ENCODE data around the gene NR4A2. TPM values are rescaled to one million over a fixed set of nuclear protein-coding genes. Genes with fewer than 3 reads are reported as not detected.
"Not testable (repeated sequence)": the region's sequence is repeated elsewhere in the genome, so short reads cannot be mapped to it uniquely, and the experiment has no call there.

The NR4A2 gene
- total RNA-seq, 1 donor from 2014 or later, result 5.5 TPM

- intact Hi-C loops (cut with micrococcal nuclease), result loop anchor here (10.0 kb wide), 1 partner anchor 941 kb away; no protein-coding TSS in a partner anchor
These were observed 8.8 kb downstream of the NR4A2 start for GRCh38 chr2:156323754-156324153.

GRCh38 chr2:156322686-156323231 lies 9.8 kb downstream of the NR4A2 start:
- intact Hi-C loops (cut with micrococcal nuclease), result loop anchor here (1.0 to 10.0 kb wide), 2 partner anchors 10 to 942 kb away; partner anchors contain the start of gene NR4A2

DNA sequence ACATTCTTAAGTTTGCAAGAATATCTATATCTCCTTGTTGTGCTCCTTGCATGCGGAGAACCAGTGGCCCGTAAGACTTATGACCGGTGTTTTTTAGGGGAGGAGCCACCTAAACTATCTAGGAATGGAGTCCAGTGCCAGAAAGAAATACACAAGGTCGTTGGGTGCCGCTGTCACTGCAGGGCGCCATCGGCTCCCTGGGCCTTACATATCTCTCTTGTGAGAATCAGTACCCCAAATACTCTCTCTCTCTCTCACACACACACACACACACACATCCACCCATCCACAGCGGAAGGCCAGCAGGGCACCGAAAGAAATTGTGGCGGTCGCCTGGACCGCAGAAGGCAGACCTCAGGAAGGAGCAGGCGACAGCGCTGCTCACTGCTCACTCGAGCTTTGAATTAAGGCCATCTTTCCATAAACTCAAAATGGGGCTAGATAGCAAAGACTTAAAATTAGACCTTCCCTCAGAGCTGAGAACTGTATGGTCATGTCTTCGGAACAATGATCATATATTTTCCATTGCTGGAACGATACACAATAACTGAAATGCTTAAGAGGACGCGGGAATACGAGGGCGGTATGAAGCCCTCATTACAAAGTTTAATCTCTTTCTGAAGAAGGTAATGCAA lies 10.4 kb downstream of the NR4A2 start:
- intact Hi-C loops (cut with micrococcal nuclease), result loop anchor here (1.0 to 10.0 kb wide), 2 partner anchors 10 to 943 kb away; partner anchors contain the start of gene NR4A2

GRCh38 chr2:156321243-156321904 lies 11.1 kb downstream of the NR4A2 start:
- intact Hi-C loops (cut with micrococcal nuclease), result loop anchor here (10.0 kb wide), 1 partner anchor 943 kb away; no protein-coding TSS in a partner anchor

DNA sequence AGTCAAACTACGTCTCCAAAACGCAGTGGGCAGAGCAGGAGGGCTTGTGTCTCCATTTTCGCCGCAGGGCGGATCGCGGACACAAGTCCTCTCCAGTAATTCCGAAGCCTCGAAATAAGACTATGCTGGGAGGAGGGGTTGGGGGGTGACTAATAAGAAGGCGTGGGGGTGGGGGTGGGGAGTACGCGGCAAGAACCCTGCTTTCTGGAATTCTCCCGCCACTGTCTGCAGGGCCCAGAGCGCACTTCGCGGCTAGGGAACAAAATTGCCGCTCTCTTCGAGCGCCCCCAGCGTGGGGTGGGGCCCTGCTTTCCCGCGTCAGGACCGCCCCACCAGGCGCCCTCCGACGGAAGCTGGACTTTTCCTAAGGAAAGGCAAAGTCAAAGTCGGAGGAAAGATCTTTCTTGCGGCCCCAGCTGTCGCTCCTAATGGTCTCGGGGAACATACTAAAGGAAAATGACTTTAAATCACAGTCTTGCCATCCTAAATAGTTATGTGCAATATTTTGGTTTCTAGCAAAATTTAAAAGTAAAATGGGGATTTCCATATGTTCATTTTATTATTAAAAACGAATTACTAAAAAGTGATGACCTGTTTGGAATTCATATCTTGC lies 11.9 kb downstream of the NR4A2 start:
- intact Hi-C loops (cut with micrococcal nuclease), result loop anchor here (10.0 kb wide), 1 partner anchor 944 kb away; no protein-coding TSS in a partner anchor

DNA sequence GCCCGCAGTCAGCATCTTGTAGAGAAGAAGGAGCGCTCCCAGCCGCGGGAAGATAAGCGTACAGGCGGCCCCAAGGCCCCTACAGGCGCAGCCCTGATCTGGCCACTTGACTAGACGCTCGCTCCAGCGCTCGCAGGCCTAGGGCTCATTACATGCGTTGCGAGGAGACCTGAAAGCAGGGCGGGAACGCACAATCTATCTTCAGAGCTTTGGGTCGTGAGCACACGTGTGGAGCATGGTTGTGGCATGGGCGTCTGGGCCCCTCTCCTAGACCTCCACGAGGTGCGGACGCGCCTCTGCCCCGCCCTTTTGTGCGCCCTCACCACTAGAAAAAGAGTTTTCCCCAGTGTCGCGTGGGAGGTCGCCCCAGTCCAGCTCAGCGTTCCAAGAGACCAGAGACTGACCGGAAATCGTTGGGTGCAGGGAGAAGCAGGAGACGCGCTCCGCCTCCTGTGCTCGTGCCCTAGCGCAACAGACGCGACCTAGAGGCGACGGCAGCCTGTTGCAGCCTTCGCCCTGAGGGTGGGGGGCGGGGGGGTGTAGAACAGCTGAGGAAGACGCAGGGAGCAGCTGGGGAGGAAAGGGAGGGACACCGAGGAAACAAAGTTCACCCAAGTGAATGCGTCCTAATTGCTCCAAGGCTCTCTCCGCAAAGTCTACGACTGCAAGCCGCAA lies 12.6 kb downstream of the NR4A2 start:
- intact Hi-C loops (cut with micrococcal nuclease), result loop anchor here (10.0 kb wide), 1 partner anchor 945 kb away; no protein-coding TSS in a partner anchor

DNA sequence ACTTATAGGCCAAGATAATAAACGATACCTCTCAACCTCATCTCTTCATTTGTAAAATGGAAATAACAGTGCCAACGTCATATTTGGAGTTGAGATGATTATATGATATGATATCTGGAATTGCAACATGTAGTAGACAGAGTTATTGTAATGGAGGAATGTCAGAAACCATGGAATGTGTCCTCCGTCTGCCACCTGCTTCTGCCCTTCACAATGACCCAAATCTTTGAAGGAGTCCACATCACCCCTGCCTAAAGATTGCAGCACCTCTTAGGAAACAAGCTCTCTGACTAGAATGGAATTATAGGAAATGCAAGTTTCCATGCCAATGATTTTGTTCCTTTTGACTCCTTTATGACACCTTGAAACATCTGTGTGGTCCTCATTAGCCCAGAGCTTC lies 14.9 kb downstream of the NR4A2 start:
- intact Hi-C loops (cut with micrococcal nuclease), result no loop called here

DNA sequence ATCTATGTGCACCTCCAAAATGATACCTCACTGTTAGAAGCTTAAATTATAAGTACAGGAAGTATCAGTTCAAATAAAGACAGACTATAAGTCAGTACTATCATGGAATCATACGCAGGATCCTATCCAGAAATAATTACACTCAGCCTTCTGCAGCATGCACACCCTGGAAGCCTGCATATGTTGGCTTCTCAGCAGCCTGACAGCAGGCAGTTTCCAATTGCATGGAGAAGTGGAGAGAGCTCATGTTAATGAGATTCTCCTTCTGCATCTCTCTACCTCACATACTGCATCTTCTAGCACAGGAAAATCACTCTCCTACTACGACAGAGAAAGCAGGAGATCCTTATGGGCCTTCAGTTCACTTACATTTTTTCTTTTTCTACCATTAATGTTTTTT lies 20.5 kb downstream of the NR4A2 start:
- intact Hi-C loops (cut with micrococcal nuclease), result no loop called here

DNA sequence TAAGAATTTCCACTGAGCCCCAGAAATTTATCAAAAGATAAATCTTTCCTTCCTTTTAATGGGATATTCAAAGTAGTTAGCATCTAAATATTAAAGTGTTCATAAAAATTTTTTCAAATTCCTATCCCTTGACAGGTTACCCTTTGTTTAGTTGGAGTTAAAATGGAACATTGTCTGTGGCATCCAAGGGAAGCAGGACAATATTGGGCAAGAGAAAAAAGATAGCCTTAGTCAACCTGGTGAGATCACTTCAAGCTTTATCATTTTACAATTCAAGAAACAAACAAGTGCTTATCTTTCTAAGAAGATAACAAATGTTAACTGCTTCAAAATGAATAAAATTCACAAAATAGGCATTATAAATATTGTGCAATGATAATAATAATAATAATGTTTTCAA lies 21.7 kb downstream of the NR4A2 start:
- intact Hi-C loops (cut with micrococcal nuclease), result no loop called here

DNA sequence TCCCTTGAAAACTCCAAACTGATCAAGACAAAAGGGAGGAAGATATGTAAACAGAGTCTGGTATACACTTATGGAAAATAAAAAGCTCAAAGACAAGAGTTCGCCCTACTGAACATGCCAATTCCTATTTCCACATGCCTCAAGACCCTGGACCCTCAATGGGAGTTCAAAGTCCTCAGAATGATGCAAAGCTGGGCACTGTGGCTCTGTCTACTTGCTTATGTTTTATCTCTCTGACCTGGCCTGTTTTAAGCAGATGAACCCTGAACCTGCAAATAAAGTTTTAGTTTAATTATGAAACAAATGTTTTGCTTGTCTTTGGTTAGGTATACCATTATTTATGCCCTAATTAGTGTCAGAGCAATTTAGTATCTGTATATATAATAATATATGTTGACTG lies 22.6 kb downstream of the NR4A2 start:
- intact Hi-C loops (cut with micrococcal nuclease), result no loop called here

GRCh38 chr2:156309167-156309566 lies 23.4 kb downstream of the NR4A2 start:
- intact Hi-C loops (cut with micrococcal nuclease), result no loop called here

- intact Hi-C loops (cut with micrococcal nuclease), result no loop called here
These were observed 25.7 kb downstream of the NR4A2 start for GRCh38 chr2:156306821-156307220.

DNA sequence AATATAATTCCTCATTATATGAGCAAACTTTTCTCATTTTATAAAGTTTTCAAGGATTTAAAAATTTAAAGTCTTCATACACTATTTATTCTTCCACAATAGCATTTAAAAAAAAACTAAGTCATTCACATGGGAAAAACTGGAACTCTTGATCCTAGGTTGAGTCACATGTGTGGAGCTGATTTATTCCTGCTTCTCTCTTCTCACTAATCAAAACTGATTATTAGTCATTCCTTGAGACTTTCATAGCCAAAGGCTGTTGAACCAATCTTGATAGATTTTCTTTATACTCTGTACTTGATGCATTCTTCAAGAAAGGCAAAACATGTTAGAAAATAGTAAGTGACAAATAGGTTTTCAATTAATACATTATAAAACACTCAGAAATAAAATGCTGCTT lies 27.4 kb downstream of the NR4A2 start:
- intact Hi-C loops (cut with micrococcal nuclease), result no loop called here

DNA sequence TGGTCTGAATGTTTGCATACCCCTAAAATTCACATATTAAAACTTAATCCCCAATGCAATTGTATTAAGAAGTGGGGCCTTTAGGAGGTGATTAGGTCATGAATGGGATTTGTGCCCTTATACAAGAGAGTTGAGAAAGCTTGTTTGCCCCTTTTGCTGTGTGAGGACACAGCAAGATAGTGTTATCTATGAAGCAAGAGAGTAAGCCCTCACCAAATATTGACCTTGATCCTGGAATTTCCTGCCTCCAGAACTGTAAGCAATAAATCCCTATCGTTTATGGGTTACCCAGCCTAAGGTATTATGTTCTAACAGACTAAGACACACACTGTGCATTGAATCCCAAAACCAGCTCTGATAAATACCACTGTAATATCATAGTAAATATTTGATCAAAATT lies 32.2 kb downstream of the NR4A2 start:
- intact Hi-C loops (cut with micrococcal nuclease), result no loop called here

DNA sequence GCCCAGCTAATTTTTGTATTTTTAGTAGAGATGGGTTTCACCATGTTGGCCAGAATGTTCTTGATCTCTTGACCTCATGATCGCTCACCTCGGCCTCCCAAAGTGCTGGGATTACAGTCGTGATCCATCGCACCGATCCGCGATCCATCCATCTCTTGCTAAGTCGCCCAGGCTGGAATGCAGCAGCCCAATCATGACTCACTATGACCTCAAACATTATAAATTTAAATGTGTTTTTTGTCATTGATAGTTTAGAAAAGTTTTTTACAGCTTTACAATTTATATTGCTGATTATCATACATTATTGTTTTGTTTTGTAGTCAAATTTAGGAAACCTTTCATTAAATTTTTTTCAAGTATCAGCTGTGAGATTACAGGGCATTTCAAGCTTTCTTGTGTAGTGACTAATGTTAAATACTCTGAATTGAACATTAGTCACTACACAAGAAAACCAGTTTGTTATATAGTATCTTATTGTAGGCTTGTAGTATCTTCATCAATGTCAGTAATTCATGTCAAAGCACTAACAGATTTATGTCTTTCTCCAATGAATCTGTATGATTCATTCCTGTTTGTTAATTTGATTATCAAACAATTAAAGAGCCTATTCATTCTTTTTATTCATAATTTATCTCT lies 37.5 kb downstream of the NR4A2 start:
- intact Hi-C loops (cut with micrococcal nuclease), result no loop called here

- intact Hi-C loops (cut with micrococcal nuclease), result not testable (repeated sequence)
These were observed 39.1 kb downstream of the NR4A2 start for GRCh38 chr2:156293382-156293781.

DNA sequence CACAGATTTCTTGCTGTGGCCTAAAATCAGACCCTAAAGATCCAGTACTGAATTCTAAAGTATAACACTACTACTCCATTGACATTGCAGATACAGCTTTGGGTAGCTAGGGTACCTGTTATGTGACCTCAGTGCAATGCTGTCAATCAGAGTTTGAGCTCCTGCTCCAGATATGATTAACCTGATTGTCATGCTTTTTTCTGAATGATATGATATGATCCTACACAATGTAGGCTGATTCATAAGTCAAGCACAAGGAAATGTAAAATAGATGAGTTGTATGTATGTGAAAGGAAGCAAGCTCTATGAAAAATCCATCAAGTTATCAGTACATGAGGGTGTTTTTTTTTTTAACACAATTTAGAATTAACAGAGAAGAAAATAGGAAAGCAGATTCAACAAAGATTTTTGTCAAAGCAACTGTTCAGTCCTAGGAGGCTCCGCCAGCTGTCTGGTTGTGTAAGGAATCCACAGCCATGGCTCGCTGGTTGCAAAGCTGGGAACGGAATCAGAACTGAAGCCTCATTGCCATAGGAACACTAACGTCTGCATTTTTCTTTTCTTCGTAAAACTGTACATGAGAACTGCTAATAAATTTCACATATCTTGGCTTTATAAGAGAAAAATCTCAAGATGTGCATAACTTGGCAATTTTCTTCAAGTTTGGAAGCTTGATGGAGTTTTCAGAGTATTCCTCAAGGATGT lies 52.9 kb downstream of the NR4A2 start:
- intact Hi-C loops (cut with micrococcal nuclease), result no loop called here
